GM18873 (cell line): ENCODE data around the gene UQCRC1.

Experiments
- ATAC-seq: cut with Tn5 transposase; IDR thresholded peaks from one replicate; pipeline ENCODE4 v1.9.1; 2021; ENCODE audit warnings: mild to moderate bottlenecking, moderate library complexity, moderate number of reproducible peaks; ENCODE audit not compliant: unreplicated experiment, low FRiP score

Gene UQCRC1

DNA sequence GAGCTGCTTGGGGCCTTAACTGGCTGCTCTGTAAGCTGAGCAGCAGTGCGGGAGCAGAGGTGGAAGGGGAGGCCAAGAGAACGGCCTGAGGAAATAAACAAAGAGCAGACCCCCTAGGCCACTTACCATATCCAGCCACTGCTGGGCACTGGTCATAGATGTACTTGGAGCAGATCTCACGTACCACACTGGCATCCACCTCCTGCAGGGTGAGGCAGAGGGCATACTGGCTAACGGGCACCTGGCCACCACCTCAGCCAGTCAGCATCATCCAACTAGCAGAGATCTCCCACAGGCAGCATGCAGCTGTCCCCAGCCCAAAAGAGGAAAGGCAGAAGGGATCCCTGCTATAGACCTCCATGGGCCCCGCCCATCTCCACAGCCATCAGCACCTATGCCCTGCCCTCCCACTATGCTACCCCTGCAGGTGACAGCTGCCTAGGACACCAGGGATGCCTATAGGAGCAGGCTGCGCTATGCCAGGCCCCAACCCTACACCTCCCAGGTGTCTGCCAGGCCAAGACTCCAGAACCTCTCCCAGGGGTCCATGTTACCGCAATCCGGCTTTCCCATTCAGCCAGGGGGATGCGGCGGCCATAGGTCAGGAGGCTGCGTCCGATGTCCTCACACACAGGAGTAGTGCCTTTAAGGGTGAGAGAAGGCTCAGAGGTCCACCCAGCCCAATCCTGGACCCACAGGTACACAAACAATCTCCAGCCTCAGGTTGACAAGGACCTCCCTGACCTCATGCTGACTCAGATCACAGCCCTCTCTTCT is 9.7 kb downstream of the UQCRC1 start:
- ATAC-seq: no peak

DNA sequence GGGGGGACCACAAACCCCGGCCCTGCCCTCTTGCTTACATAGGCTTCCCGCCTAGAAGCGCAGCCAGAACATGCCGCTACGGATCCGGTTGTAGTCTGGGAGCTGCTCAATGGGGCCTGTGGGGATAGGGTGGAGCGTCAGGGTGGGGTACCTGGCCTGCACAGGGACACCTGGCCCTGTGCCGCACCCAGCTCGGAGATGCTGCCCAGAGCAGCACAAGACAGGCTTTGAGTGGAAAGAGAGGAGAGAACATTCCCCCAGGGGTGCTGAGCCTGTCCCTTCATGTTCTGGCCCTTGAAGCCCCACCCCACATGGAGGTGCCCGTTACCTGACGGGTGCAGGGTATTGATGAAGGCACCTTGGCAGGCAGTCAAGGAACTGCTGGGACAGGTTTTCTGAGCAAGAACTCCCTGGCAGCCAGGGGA is 10.4 kb downstream of the UQCRC1 start:
- ATAC-seq: no peak

DNA sequence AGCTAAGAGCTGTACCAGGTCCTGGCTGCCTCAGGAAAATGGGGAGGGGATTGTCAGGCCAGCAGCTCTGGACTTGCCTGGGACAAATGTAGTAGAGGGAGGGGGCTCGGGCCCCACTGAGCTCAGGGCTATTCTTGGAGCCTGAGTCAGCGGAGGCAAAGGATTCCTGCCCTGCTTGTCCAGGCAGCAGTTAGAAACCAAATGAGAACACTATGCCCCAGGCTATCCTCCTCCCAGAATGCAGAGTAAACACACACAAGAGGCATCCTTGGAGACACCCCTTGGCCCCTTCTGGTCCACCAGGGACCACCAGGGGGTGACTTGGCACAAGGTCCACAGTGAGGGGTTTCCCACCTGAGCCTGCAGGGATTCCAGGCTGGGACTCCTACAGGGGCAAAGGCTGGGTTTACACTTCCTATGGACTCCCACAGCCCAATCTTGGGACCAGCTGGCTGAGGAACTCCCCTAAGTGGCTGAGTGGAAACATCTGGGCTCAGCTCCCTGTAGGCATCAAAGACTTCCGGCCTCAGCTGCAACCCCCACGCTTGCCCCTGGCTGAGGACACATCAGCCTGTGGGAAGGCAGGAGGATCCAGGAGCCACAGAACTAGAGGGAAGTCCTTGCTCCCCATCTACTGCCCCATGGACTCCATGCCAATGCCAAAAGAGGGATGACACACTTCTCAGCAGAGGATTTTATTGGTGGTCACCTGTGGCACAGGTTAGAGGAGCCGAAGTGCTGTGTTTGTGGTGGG is 10.9 kb downstream of the UQCRC1 start:
- no peak for ATAC-seq

DNA sequence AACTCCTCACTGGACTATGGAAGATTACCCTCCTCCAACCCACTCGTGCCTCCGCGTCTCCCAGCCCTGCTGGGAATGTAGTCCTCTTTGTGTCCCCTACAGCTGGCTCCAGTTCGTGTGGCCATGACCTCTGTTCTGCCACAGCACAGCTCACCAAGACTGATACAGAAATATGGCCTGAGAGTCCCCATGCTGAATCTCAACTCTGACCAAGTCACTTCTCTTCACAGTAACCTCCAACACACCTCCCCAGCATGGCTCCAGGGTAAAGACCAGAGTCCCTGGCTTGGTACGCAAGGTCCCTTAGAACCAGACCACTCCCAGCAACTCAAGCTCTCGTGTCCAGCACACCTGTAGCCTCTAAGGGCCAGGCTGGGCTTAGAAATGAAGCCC is 12.0 kb downstream of the UQCRC1 start:
- ATAC-seq: no peak

DNA sequence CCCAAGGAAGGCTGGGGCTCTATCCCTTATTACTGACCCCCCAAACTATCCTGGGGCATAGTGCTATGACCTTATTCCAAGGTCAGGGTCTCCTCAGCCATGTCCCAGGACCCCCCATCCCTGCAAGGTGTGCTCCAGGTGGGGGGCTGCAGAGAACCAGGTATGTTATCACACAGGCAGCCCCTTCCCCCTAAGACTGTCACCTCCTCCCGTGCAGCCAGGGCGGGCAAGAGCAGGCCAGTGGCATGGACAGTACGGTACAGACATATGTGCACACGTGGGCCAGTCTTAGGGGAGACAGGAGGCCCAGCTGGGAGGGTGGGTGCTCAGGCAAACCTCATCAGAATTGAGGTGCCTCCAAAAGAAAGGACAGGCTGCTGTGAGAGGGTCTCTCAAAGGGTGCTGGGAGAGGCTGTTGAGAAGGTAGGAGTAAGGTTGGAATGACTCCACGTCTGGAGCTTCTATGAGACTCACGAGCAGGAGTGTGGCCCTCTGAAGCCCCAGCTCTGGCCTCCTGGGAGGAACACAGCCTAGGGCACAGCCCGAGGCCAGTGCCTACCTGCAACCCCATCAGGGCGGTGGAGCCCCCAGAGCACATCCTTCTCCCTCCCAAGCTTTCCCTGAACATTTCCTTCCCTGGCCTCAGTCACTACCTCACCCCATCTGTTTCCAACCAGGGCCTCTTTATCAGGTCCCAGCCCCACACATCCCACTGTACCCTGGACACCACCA is 12.6 kb downstream of the UQCRC1 start:
- ATAC-seq: no peak

DNA sequence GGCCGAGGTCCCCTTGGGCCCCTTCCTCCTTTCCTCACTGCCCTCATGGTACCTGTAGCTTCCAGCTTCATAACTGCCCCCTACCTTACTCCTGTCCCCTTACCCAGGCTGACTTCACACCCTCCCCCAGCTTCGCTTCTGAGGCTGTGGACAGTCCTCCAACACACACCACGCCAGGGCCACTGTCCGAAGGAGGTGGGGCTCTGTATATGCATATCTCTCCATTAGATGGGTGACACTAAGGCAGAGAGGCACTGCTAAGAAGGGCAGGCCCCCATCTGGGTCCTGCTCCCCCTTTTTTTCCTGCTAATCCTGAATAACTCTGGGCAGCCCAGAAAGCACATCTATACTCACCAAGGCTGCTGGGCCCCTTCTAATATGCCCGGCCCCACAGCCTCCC is 13.3 kb downstream of the UQCRC1 start:
- ATAC-seq: no peak

DNA sequence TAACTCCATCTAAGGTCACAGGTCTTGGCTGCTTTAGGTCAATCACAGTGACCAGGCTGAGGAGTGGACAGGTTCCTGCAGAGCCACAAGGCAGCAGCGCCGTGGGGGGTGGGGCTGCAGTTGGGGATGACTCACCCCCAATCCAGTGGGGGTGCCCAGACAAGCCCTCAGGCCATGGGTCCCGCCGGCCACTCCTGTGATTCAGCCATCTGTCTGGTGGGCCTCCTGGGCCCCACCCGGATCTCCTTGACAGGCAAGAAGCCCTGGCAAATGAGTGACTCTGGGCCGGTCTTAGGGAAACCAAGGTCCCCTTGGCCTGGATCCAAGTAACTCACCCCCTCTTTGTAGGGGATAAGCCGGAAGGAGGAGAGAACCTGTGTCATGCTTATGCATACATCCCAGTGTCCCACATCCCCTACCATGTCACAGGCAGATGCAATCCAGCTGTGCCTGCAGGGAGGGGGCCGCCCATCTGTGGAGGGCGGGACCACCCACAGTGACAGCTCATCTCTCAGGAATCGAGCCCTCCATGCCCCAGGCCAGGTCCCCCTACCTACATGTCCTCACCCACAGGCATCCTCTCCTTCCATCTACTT is 13.8 kb downstream of the UQCRC1 start:
- no peak for ATAC-seq

DNA sequence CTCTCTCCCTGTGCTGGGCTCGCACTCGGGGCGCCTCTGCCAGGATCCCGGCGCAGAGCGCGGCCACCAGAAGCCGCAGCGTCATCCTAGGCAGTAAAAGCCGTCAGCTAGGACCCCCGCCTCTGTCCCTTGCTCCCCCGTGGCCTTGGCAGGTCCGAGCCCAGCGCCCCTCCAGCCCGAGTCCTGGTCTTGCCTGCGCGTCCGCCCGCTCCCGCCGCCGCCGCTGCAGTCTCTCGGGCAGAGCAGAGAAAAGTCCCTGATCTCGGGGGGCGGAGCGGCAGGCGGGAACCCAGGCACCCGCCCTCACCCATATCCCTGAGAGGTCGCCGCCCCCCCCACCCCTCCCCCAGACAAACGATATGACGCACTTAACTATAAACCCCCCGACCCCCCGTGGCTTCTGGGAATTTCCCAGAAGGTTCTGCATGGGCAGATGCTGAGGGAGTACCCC is 14.3 kb downstream of the UQCRC1 start, which contains the start of gene COL7A1:
Gene COL7A1, minus strand, starts transcription at position 255 of the 451 bp plus-strand sequence. Its CDS starts 170 bp downstream, at position 85.
- ATAC-seq: no peak

DNA sequence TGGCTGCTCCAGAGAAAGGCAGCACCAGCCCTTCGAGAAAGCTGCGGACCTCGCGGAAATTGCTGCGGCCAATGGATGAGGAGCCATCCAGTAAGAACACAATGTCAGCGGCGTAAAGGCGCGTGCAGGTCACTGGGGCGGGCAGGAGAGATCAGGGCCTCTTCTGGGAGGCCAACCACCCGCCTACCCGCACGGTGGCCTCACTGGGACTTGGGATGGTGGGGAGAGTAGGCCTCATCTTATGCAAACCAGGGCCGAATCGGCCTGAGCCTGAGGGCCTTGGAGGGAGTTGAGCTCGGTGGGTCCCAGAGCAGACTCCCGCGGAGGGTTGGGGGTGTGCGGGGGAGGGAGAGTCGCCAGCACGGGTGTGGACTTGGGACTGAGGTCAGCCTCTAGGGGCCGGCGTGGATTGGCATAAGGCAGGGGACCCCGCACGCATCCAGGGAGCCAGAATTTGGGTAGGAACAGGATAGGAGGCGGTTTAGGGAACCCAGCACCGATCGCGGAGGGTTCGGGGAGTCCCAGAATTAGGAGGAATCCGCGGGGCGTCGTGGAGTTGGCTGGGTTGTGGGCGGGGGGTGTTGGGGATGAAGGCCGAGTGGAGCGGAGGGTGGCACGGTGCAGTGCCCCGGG is 14.9 kb downstream of the UQCRC1 start:
- no peak for ATAC-seq

DNA sequence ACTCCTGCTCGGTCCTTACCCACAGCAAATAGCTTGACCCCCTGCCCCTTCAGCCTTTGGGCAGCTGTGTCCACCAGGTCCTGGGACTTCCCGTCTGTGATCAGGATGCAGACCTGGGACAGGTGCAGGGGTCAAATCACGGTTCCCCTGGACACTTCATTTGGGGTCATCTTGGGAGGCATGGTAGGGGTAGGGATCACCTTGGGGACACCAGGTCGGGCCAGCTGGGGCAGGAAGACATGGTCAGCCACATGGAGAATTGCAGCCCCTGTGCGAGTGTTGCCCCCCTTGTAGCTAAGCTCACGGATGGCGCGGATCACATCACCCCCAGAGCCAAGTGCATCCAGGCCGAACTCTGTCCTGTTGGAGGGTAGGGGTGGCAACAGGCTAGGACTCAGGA is 16.1 kb downstream of the UQCRC1 start:
- no peak for ATAC-seq

DNA sequence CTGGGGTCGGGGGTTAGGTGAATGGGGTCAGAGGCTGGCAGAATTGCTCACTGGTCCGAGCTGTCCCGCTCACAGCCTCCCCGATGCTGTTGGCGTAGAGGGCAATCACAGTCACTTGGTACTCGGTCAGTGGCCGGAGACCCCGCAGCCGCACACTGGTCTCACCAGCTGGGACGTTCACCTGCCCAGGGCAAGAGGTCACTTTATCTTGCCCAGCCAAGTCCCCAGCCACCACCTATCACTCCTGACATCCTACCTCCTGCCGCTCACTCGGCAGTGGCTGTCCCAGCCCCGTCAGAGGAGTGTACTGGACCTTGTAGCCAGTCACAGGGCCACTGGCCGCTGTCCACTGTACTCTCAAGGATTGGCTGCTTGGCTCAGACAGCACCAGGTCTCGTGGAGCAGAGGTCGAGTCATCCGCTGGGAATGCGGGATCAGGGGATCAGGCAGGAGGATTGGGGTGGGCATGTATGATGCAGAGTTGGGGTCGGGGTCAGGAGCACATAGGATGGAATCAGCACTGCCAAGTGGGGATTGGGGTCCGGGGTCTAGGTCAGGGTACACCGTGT is 16.8 kb downstream of the UQCRC1 start:
- no peak for ATAC-seq

DNA sequence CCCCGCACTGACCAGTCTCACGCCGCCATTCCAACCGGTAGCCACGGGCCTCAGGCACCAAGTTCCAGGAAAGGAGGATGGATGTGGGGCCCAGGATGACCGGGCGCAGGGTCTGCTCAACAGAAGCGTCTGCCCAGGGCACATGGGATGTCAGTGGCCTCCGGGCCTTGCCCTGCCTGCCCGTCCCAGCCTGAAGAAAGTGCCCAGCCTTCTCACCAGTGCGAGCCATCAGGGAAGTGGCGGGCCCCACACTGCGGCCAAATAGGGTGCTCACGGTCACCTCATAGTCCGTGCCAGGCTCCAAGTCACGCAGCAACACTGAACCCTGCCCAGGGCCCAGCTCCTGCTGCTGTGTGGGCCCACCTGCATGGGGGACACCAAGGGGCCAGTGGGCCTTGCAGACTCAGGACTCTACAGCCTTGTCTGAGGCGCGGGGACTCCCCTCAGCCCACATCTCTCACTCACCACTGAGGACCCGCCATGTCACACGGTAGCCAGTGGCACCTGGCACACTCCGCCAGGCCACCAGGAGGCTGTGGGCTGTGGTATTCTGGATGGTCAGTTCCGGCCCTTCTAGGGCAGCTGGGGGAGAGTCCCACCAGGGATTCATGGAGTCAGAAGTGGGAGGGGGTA is 17.4 kb downstream of the UQCRC1 start:
- ATAC-seq: no peak

DNA sequence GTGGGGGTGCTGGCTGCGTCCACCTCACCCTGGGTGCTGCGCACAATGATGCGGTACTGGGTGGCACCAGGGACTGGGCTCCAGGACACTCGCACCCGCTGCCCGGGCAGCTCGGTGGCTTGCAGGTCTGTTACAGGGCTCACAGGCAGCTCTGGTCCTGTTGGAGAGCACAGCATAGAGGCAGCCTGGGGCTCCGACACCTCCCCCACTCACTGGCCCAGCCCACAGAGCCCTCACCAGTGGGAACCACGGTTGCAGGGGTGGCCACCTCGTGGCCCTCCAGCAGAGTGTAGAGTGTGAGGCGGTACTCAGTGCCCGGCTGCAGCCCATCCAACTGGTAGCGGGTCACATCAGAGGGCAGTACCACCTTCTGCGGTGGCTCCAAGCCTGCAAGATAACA is 18.0 kb downstream of the UQCRC1 start:
- ATAC-seq: no peak

DNA sequence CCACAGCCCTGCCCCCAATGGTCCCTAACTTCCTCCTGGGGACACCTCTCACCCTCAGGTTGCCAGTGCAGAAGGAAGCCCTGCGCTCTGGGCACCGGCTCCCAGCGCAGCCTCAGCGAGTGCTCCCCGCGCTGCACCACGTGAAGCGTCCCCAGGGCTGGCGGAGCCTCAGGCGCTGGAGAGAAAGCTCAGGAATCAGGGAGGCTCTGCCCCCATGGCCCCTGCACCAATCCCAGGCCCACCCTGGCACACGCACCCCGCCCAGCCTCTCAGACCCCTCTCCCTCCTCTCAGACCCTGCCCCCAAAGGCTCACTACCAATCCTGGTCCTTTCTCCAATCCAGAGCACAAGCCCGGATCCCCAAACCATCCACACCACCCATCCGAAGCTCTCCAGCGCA is 21.2 kb downstream of the UQCRC1 start:
- no peak for ATAC-seq

DNA sequence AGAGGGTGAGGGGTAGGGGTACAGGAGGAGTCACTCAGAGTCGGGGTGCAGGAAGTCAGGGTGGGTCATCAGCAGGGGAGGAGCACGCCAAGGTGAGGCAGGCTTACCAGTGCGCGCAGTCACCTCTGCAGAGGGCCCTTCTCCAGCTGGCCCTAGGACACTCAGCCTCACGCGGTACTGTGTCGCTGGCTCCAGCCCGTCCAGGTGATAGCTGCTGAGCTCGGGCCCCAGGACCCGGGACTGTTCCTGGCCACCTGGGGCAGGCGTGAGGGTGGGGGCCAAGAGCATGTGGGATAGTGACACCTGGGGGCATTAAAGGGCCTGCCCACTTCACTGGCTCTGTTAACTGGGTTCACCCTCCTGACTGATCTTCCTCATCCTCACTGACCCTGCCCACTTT is 21.8 kb downstream of the UQCRC1 start:
- ATAC-seq: no peak

DNA sequence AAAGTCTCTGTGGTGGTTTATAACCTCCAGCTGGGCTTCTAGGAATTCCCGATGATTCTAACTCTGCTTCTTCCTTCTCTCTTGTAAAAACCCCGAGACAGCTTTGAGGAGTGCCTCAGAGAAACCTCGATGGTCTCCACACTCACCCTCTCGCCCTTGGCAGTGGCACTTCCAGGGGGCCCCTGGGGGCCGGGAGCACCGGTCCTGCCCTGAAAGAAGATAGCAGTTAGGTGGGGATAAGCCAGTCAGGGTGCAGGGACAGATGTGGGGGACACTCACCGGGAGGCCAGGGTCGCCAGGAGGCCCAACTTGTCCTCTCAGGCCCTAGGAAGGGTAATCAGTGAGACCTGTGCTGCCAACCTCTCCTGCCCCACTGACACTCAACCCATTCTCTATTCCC is 24.0 kb downstream of the UQCRC1 start:
- no peak for ATAC-seq

DNA sequence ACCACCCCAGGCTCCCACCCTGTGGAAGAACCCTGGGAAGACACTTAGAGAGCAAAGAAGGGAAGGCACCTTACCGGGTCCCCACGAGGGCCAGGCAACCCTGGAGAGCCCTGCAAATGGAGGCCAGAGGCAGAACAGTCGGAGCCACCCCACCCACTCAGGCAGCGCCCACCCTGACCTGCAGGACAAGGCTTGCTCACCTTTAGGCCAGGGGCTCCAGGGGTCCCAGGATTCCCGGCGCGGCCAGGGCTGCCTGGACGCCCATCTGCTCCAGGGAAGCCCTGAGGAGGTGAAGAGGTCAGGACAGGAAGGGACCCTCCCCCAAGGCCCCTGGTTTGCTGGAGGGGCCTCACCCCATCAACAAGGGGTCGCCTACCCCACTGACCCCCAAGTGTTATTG is 24.6 kb downstream of the UQCRC1 start:
- ATAC-seq: no peak

DNA sequence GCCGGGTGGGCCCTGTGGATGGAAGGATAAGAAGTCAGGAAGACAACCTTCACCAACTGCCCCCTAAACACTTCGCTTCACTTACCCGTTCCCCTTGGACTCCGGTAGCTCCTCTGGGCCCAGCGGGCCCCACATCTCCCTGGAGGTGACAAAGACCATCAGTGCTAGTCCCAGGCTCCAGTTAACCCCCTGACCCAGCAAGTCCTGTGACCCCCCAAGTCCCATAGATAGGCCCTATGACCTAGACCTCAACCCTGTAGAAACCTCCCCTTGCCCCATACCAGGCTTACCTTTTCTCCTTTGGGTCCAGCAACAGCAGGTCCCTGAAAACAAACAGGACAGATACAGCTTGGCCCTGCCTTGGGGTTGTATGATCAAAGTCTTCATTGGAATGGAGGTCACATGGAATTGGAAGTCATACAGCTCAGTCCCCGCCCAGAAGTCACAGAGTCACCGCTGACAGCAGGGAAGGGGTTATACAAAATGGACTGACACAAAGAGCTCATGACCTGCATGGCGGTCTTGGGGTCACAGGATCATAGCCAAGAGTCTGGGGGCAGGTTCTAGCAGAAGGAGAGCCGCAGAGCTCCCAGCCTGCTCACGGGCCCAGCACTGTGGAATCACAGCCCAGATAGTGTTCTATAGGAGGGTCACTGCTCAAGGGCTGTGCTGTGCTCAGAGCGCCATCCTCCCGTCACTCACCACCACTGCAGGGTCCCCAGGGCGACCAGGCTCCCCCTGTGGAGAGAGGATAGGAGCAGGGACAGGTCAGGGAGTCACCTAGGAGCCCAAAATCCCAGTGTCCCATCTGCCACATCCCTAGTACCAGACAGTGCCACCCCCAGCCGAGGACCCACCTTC is 27.6 kb downstream of the UQCRC1 start:
- ATAC-seq: no peak

DNA sequence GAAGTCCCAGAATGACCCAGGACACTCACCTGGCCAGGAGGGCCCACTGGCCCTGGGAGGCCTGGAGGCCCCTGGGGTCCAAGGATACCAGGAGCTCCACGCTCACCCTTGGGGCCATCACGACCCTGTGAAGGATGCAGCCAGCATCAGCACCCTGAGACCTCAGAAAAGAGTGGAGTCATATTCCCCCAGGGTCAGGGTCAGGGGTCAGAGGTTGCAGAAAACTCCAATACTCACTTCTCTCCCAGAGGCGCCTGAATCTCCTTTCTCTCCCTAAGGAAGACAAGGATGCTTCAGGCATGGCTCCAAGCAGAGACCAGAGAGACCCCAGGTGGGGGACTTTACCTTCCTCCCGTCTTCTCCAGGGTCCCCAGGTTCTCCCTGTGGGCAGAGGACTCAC is 32.8 kb downstream of the UQCRC1 start:
- no peak for ATAC-seq
